H1 (cell line): Measurements from ENCODE around the gene PLCL2. TPM values are rescaled to one million over a fixed set of nuclear protein-coding genes. Genes with fewer than 3 reads are reported as not detected.

ENCODE experiments used
- CTCF ChIA-PET: fragments of 300-600 bp; sonication (Branson Sonifier 250); formaldehyde crosslinking; loops from one replicate; lab custom pipeline; 2021; ENCODE audit not compliant: partially characterized antibody; lab: Charles Lee
- POLR2A ChIA-PET: fragments of 300-600 bp; sonication (Branson Sonifier 250); formaldehyde crosslinking; loops from one replicate; lab custom pipeline; 2021; ENCODE audit warnings: inconsistent platforms; ENCODE audit not compliant: partially characterized antibody; lab: Charles Lee
- DNase-seq, 2 experiments: peaks; one replicate each; pipeline versions ENCODE4 v3.0.0 to v3.0.0-alpha.2; 2010 to 2022; ENCODE audit warnings: low spot score in 2 of 2, low read depth in 1 of 2, mixed read lengths in 1 of 2
- FAIRE-seq: peaks from 2 replicates; lab custom pipeline; 2011; peaks lifted over from hg19 to GRCh38; lab: Jason Lieb, UNC
- H2AFZ ChIP-seq: 2 replicates; pipeline ENCODE4 v1.8.1; 2012; ENCODE audit warnings: low read length, inconsistent platforms
- H2AK5ac ChIP-seq: 2 replicates; pipeline ENCODE4 v1.6.1; 2013; ENCODE audit warnings: low read depth, low read length
- H2BK120ac ChIP-seq: replicated peaks from 2 replicates; pipeline ENCODE3; 2013; ENCODE audit warnings: low read depth, low read length, inconsistent platforms
- H2BK12ac ChIP-seq: 2 replicates; pipeline ENCODE4 v1.6.1; 2013; ENCODE audit warnings: low read depth, low read length
- H2BK15ac ChIP-seq: 2 replicates; pipeline ENCODE4 v1.6.1; 2013; ENCODE audit warnings: low read length
- H2BK20ac ChIP-seq: 2 replicates; pipeline ENCODE4 v1.6.1; 2013; ENCODE audit warnings: low read length
- H2BK5ac ChIP-seq: 2 replicates; pipeline ENCODE4 v1.6.1; 2013; ENCODE audit warnings: low read depth, low read length
- H3K14ac ChIP-seq: 2 replicates; pipeline ENCODE4 v1.6.1; 2013; ENCODE audit warnings: inconsistent platforms; ENCODE audit not compliant: insufficient read length
- H3K18ac ChIP-seq: 2 replicates; pipeline ENCODE4 v1.6.1; 2013; ENCODE audit warnings: low read length; ENCODE audit errors: extremely low read depth
- H3K23ac ChIP-seq: 2 replicates; pipeline ENCODE4 v1.6.1; 2013; ENCODE audit warnings: inconsistent platforms; ENCODE audit not compliant: insufficient read length
- H3K23me2 ChIP-seq: 2 replicates; pipeline ENCODE4 v1.6.1; 2013; ENCODE audit warnings: low read depth, low read length
- H3K27ac ChIP-seq: 2 replicates; pipeline ENCODE4 v1.6.1; 2011; ENCODE audit warnings: low read depth, low read length, inconsistent platforms
- H3K27me3 ChIP-seq, 4 experiments: replicated peaks in 1 of 4; 1 replicate in 1 of 4; 2 replicates in 3 of 4; pipeline versions ENCODE4 v1.6.1 to v1.8.1; 2011 to 2013; ENCODE audit warnings: low read length in 3 of 4, mild to moderate bottlenecking in 3 of 4, inconsistent platforms in 2 of 4, mixed read lengths in 2 of 4, moderate library complexity in 1 of 4; ENCODE audit not compliant: control insufficient read depth in 3 of 4, insufficient read depth in 3 of 4; ENCODE audit errors: extremely low read depth in 1 of 4
- H3K36me3 ChIP-seq, 4 experiments: 2 replicates each; pipeline versions ENCODE4 v1.6.1 to v1.8.1; 2011 to 2013; ENCODE audit warnings: mild to moderate bottlenecking in 4 of 4, low read length in 3 of 4, moderate library complexity in 2 of 4, control low read depth in 1 of 4, inconsistent platforms in 1 of 4; ENCODE audit not compliant: insufficient read depth in 4 of 4, control insufficient read depth in 2 of 4
- H3K4ac ChIP-seq: replicated peaks from 2 replicates; pipeline ENCODE3; 2013; ENCODE audit warnings: low read length, low read depth, mixed read lengths, inconsistent platforms; ENCODE audit not compliant: insufficient read length
- H3K4me1 ChIP-seq, 4 experiments: replicated peaks in 1 of 4; 1 replicate in 1 of 4; 2 replicates in 3 of 4; pipeline versions ENCODE4 v1.6.1 to v1.8.1; 2011 to 2013; ENCODE audit warnings: low read length in 3 of 4, inconsistent platforms in 2 of 4, mixed read lengths in 1 of 4; ENCODE audit not compliant: insufficient read depth in 4 of 4, control insufficient read depth in 3 of 4
- H3K4me2 ChIP-seq, 2 experiments: 2 replicates each; pipeline versions ENCODE4 v1.6.1 to v1.8.1; 2011 to 2013; ENCODE audit warnings: low read depth in 2 of 2, low read length in 2 of 2, control low read depth in 1 of 2, inconsistent platforms in 1 of 2, mild to moderate bottlenecking in 1 of 2; ENCODE audit not compliant: insufficient read depth in 1 of 2
- H3K4me3 ChIP-seq, 4 experiments: fragments of 200-600, 300-600 bp in 1 of 4; sonication (generic), shearing (Covaris generic), sonication (Bioruptor Twin) in 1 of 4; 2 replicates each; pipeline versions ENCODE4 v1.5.1 to v1.8.1; 2011 to 2016; ENCODE audit warnings: low read length in 4 of 4, low read depth in 3 of 4, control low read depth in 2 of 4, inconsistent platforms in 2 of 4, mild to moderate bottlenecking in 2 of 4, mixed read lengths in 1 of 4, moderate library complexity in 1 of 4; ENCODE audit not compliant: insufficient read depth in 2 of 4; ENCODE audit errors: extremely low read depth in 1 of 4
- H3K56ac ChIP-seq: replicated peaks from 2 replicates; pipeline ENCODE3; 2013; ENCODE audit warnings: low read depth, mild to moderate bottlenecking, mixed read lengths, low read length, inconsistent platforms; ENCODE audit not compliant: insufficient read length
- H3K79me1 ChIP-seq: 2 replicates; pipeline ENCODE4 v1.6.1; 2013; ENCODE audit warnings: low read depth, low read length, control low read depth
- H3K79me2 ChIP-seq, 2 experiments: 2 replicates each; pipeline versions ENCODE4 v1.6.1 to v1.8.1; 2012 to 2013; ENCODE audit warnings: low read length in 2 of 2, mild to moderate bottlenecking in 2 of 2, inconsistent platforms in 1 of 2; ENCODE audit not compliant: insufficient read depth in 2 of 2, control insufficient read depth in 1 of 2
- H3K9ac ChIP-seq, 4 experiments: replicated peaks in 1 of 4; 1 replicate in 1 of 4; 2 replicates in 3 of 4; pipeline versions ENCODE4 v1.6.1 to v1.8.1; 2011 to 2013; ENCODE audit warnings: low read depth in 3 of 4, low read length in 3 of 4, control low read depth in 2 of 4, mild to moderate bottlenecking in 2 of 4, moderate library complexity in 2 of 4, inconsistent platforms in 1 of 4; ENCODE audit errors: extremely low read depth in 1 of 4
- H3K9me3 ChIP-seq, 2 experiments: 2 replicates each; pipeline versions ENCODE4 v1.6.1 to v1.8.1; 2012 to 2013; ENCODE audit warnings: mild to moderate bottlenecking in 2 of 2, moderate library complexity in 2 of 2, control low read depth in 1 of 2, inconsistent platforms in 1 of 2, low read depth in 1 of 2, low read length in 1 of 2, mixed read lengths in 1 of 2; ENCODE audit not compliant: insufficient read depth in 2 of 2
- H4K20me1 ChIP-seq, 2 experiments: replicated peaks in 1 of 2; 2 replicates each; pipeline versions ENCODE3 to v1.8.1; 2011 to 2013; ENCODE audit warnings: inconsistent platforms in 2 of 2, low read length in 2 of 2, mild to moderate bottlenecking in 1 of 2; ENCODE audit not compliant: insufficient read depth in 2 of 2, control insufficient read depth in 1 of 2
- H4K5ac ChIP-seq: 2 replicates; pipeline ENCODE4 v1.6.1; 2013; ENCODE audit warnings: low read length, low read depth, mixed read lengths, inconsistent platforms; ENCODE audit not compliant: insufficient read length
- H4K8ac ChIP-seq: 2 replicates; pipeline ENCODE4 v1.8.0; 2013; ENCODE audit warnings: mild to moderate bottlenecking, moderate library complexity, low read length, inconsistent platforms; ENCODE audit not compliant: insufficient read depth; ENCODE audit errors: extremely low read depth
- H4K91ac ChIP-seq: replicated peaks from 2 replicates; pipeline ENCODE3; 2013; ENCODE audit warnings: low read length, mixed read lengths, inconsistent platforms; ENCODE audit not compliant: insufficient read length
- CREB1 ChIP-seq: IDR thresholded peaks from 2 replicates; pipeline ENCODE4 v1.6.1; 2012; ENCODE audit warnings: inconsistent platforms
- EGR1 ChIP-seq: IDR thresholded peaks from 2 replicates; pipeline ENCODE4 v1.6.1; 2011; ENCODE audit warnings: low read depth, low read length, borderline replicate concordance
- EP300 ChIP-seq, 2 experiments: IDR thresholded peaks; 1 replicate in 1 of 2; 2 replicates in 1 of 2; pipeline ENCODE4 v1.6.1; 2011 to 2012; ENCODE audit warnings: low read depth in 2 of 2, low read length in 2 of 2, mild to moderate bottlenecking in 2 of 2, borderline replicate concordance in 1 of 2, inconsistent platforms in 1 of 2, moderate library complexity in 1 of 2
- HDAC2 ChIP-seq, 2 experiments: fragments of 300-600 bp in 1 of 2; sonication (generic) in 1 of 2; IDR thresholded peaks; 2 replicates each; pipeline ENCODE4 v1.6.1; 2011 to 2012; ENCODE audit warnings: low read depth in 2 of 2, low read length in 2 of 2, mild to moderate bottlenecking in 2 of 2, moderate library complexity in 2 of 2, borderline replicate concordance in 1 of 2, inconsistent platforms in 1 of 2
- KDM4A ChIP-seq: IDR thresholded peaks from one replicate; pipeline ENCODE4 v1.7.1; 2012; ENCODE audit warnings: low read depth, mild to moderate bottlenecking, moderate library complexity, low read length, inconsistent platforms; ENCODE audit not compliant: severe bottlenecking
- POLR2AphosphoS5 ChIP-seq: IDR thresholded peaks from 2 replicates; pipeline ENCODE4 v1.6.1; 2011; ENCODE audit warnings: low read depth, low read length
- SAP30 ChIP-seq: fragments of 300-600 bp; sonication (generic); IDR thresholded peaks from 2 replicates; pipeline ENCODE4 v1.7.1; 2012; ENCODE audit warnings: low read length, moderate library complexity, mild to moderate bottlenecking, inconsistent platforms; ENCODE audit not compliant: insufficient read depth, insufficient replicate concordance
- TCF12 ChIP-seq: IDR thresholded peaks from 2 replicates; pipeline ENCODE4 v1.6.1; 2011; ENCODE audit warnings: low read depth, mild to moderate bottlenecking, low read length
- TEAD4 ChIP-seq: IDR thresholded peaks from 2 replicates; pipeline ENCODE4 v1.6.1; 2012; ENCODE audit warnings: low read depth, low read length, inconsistent platforms, mixed read lengths
- USF2 ChIP-seq: IDR thresholded peaks from 2 replicates; pipeline ENCODE4 v1.6.1; 2011; ENCODE audit warnings: low read length, improper control_type of control experiment
- polyA plus RNA-seq, 7 experiments: library from polyadenylated mRNA; depleted of rRNA in 3 of 7; stranded (reverse) in 5 of 7; unstranded in 2 of 7; fragments of >200 nt in 5 of 7; fragments of 200-250 nt in 2 of 7; gene quantifications; 1 replicate in 5 of 7; 2 replicates in 1 of 7; 4 replicates in 1 of 7; pipeline versions ENCODE4 v1.2.1 to v1.2.3, GENCODE V29; 2011 to 2013; ENCODE audit warnings: missing spikeins in 2 of 7, mixed read lengths in 2 of 7
- total RNA-seq: library from RNA; stranded (reverse); fragmentation: NEBNext Ultra II Directional; extraction: Animal tissue kit (Norgen Biotek cat#: 25700); gene quantifications from 2 replicates; pipeline ENCODE4 v1.2.1, GENCODE V29; 2021

PLCL2 gene
- total and polyA plus RNA-seq, 2 of the 8 experiments (the other 6 are each of a cell fraction or from before 2014, with no cell fraction given) = 3.5 to 6.8 TPM

GRCh38 chr3:16999871-17000270, 115.1 kb downstream of the PLCL2 start:
- Histone ChIP-seq H3K4me1 (peaks cover 0 to 7% (median 5%) of the 10 kb centered on the region in 4 experiments; a peak in 3 of 7 replicates), H4K5ac (no peak overlapping the region), H2BK120ac (no peak overlapping the region), H3K56ac (no peak overlapping the region), H2AK5ac (no peak overlapping the region), H3K4me2 (no peak overlapping the region), H2AFZ (no peak overlapping the region), H3K4ac (no peak overlapping the region), H3K79me1 (no peaks in the 10 kb centered on the region; the same call in 1 of the 2 replicates), H3K27ac (no peak overlapping the region), H2BK12ac (no peak overlapping the region), H3K9ac (no peak overlapping the region), H3K23me2 (no peaks in the 10 kb centered on the region), H3K27me3 (peaks cover 28 to 82% (median 73%) of the 10 kb centered on the region in 4 experiments), H3K36me3 (no peaks in the 10 kb centered on the region), H2BK15ac (no peak overlapping the region), H2BK20ac (no peak overlapping the region), H4K8ac (no peak overlapping the region), H4K20me1 (peaks cover 14 to 25% of the 10 kb centered on the region in 2 experiments), H3K4me3 (no peak overlapping the region), H3K79me2 (no peaks in the 10 kb centered on the region; a peak in 2 of 4 replicates), H4K91ac (no peak overlapping the region), H3K18ac (no peak overlapping the region), H3K9me3 (peaks cover 4% of the 10 kb centered on the region in 2 experiments; a peak in 1 of 4 replicates), H2BK5ac (no peak overlapping the region), H3K23ac (no peak overlapping the region), H3K14ac (no peak overlapping the region)
- POLR2A ChIA-PET = no interaction called here
- DNase-seq = no peak
- peak; percentile 90 for FAIRE-seq
- CTCF ChIA-PET = interaction anchor here (1.3 kb wide), 1 partner anchor 116 kb away, joined by 3 read pairs; no protein-coding TSS in a partner anchor
- TF ChIP-seq TCF12 (peak; percentile 93; the same call in 1 of the 2 replicates), TEAD4 (peak; percentile 32; the same call in 1 of the 2 replicates), KDM4A (no peak), USF2 (no peak), SAP30 (no peak), EGR1 (no peak), EP300 (IDR thresholded peaks at IDR 0.05; ENCODE audit: borderline replicate concordance in 1 of 2, low read depth in 2 of 2, low read length in 2 of 2) (peak in 1 of 2 experiments; percentile 67; a peak in 1 of 3 replicates), HDAC2 (IDR thresholded peaks at IDR 0.05; ENCODE audit: borderline replicate concordance in 1 of 2, low read depth in 2 of 2, low read length in 2 of 2) (peak in 1 of 2 experiments; percentile 85; a peak in 2 of 4 replicates), POLR2AphosphoS5 (peak; percentile 45; the same call in 1 of the 2 replicates), CREB1 (no peak)
